CD8-positive, alpha-beta memory T cell (primary cell): ENCODE results near the gene PLA2G2D. TPM values are rescaled to one million over a fixed set of nuclear protein-coding genes. Genes with fewer than 3 reads are reported as not detected.

Source experiments
- CTCF ChIA-PET: fragments of 350-600 bp; sonication (Branson Sonifier 250); formaldehyde crosslinking; loops from one replicate; lab custom pipeline; 2021; ENCODE audit warnings: antibody characterized with exemption; lab: Charles Lee
- POLR2A ChIA-PET: fragments of 350-600 bp; sonication (Branson Sonifier 250); formaldehyde crosslinking; loops from one replicate; lab custom pipeline; 2021; ENCODE audit warnings: antibody characterized with exemption; lab: Charles Lee
- DNase-seq, 5 donors: peaks; one replicate each; pipeline versions ENCODE4 v3.0.0 to v3.0.0-alpha.2; 2020 to 2022; ENCODE audit warnings: mixed read lengths in 1 of 5
- H3K27ac ChIP-seq: one replicate; pipeline ENCODE4 v1.7.0; 2013; ENCODE audit warnings: low read depth, mild to moderate bottlenecking, low read length, moderate library complexity
- H3K27me3 ChIP-seq: 2 replicates; pipeline ENCODE4 v1.7.0; 2013; ENCODE audit warnings: low read length, mild to moderate bottlenecking; ENCODE audit not compliant: insufficient read depth, poor library complexity, severe bottlenecking
- H3K36me3 ChIP-seq: 2 replicates; pipeline ENCODE4 v1.7.0; 2013; ENCODE audit warnings: mild to moderate bottlenecking, low read length, moderate library complexity; ENCODE audit not compliant: insufficient read depth
- H3K4me1 ChIP-seq: 2 replicates; pipeline ENCODE4 v1.7.0; 2013; ENCODE audit warnings: mild to moderate bottlenecking, low read length, moderate library complexity; ENCODE audit not compliant: insufficient read depth
- H3K4me3 ChIP-seq: 2 replicates; pipeline ENCODE4 v1.7.0; 2013; ENCODE audit warnings: mild to moderate bottlenecking, low read length
- H3K9me3 ChIP-seq: 2 replicates; pipeline ENCODE4 v1.7.0; 2013; ENCODE audit warnings: mild to moderate bottlenecking, low read length
- H3K27ac Mint-ChIP-seq, 8 donors: one replicate each; pipeline ENCODE4 v1.8.0; 2020 to 2021; ENCODE audit warnings: mixed read lengths in 8 of 8, mild to moderate bottlenecking in 6 of 8, inconsistent platforms in 3 of 8, moderate library complexity in 3 of 8
- H3K27me3 Mint-ChIP-seq, 2 donors: one replicate each; pipeline ENCODE4 v1.8.0; 2020 to 2021; ENCODE audit warnings: mixed read lengths in 2 of 2, mild to moderate bottlenecking in 1 of 2, moderate library complexity in 1 of 2
- H3K36me3 Mint-ChIP-seq, 3 donors: one replicate each; pipeline ENCODE4 v1.8.0; 2020 to 2021; ENCODE audit warnings: mixed read lengths in 3 of 3, inconsistent platforms in 1 of 3, mild to moderate bottlenecking in 1 of 3
- H3K4me1 Mint-ChIP-seq, 3 donors: one replicate each; pipeline ENCODE4 v1.8.0; 2020 to 2021; ENCODE audit warnings: mixed read lengths in 3 of 3, inconsistent platforms in 1 of 3, mild to moderate bottlenecking in 1 of 3
- H3K4me3 Mint-ChIP-seq, 7 donors: one replicate each; pipeline ENCODE4 v1.8.0; 2020 to 2021; ENCODE audit warnings: mixed read lengths in 7 of 7, mild to moderate bottlenecking in 6 of 7, moderate library complexity in 4 of 7, inconsistent platforms in 2 of 7
- H3K9me3 Mint-ChIP-seq, 5 donors: one replicate each; pipeline ENCODE4 v1.8.0; 2020 to 2022; ENCODE audit warnings: mixed read lengths in 5 of 5, mild to moderate bottlenecking in 3 of 5, moderate library complexity in 2 of 5, inconsistent platforms in 1 of 5
- polyA plus RNA-seq: library from polyadenylated mRNA; unstranded; fragments of 300-500 nt; fragmentation: Illumina TruSeq; gene quantifications from one replicate; pipeline ENCODE4 v1.2.3, GENCODE V29; 2021
- total RNA-seq, 2 experiments: library from RNA; stranded (reverse); gene quantifications; one replicate each; pipeline ENCODE4 v1.2.3, GENCODE V29; 2021

PLA2G2D gene
- total and polyA plus RNA-seq, 3 experiments from 2014 or later = not detected

DNA sequence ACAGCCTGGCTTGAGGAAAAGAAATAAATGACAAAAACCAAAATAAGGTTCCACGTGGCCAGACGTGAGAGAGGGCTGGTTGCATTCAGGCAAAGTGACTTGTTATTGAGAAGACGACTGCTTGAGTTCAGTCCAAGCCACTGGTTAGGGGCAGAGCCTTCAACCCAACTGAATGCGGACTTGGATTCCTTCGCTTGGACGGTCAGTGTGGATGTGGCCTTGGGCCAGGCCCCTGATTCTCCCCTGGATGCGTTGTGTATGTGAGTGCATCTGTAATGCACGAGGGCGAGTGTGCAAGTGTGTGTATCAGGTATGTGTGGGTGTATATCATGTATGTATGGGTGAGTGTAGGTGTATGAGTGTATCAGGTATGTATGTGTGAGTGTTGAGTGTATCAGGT is 21.7 kb upstream of the PLA2G2D start:
- H3K4me3 ChIP-seq = no peak overlapping the region
- peak in 1 of 5 donors; percentile 8 for DNase-seq
- H3K4me1 ChIP-seq = no peaks in the 10 kb centered on the region
- Mint-ChIP-seq H3K27ac (peak overlapping the region in 1 of 8 donors; percentile 61), H3K9me3 (no peaks in the 10 kb centered on the region), H3K27me3 (peaks cover 4 to 27% of the 10 kb centered on the region in 2 donors), H3K4me3 (no peak overlapping the region), H3K4me1 (no peaks in the 10 kb centered on the region), H3K36me3 (no peaks in the 10 kb centered on the region)
- no peaks in the 10 kb centered on the region for H3K9me3 ChIP-seq
- ChIA-PET POLR2A (no interaction called here), CTCF (no interaction called here)
- H3K27me3 ChIP-seq = no peaks in the 10 kb centered on the region
- H3K36me3 ChIP-seq = no peaks in the 10 kb centered on the region
- H3K27ac ChIP-seq = no peak overlapping the region

- H3K27me3 ChIP-seq = no peaks in the 10 kb centered on the region
- no peak overlapping the region for H3K4me3 ChIP-seq
- Mint-ChIP-seq H3K4me1 (no peaks in the 10 kb centered on the region), H3K4me3 (no peak overlapping the region), H3K9me3 (no peaks in the 10 kb centered on the region), H3K27me3 (peaks cover 4 to 31% of the 10 kb centered on the region in 2 donors), H3K27ac (no peak overlapping the region), H3K36me3 (no peaks in the 10 kb centered on the region)
- ChIA-PET POLR2A (no interaction called here), CTCF (no interaction called here)
- H3K27ac ChIP-seq = no peak overlapping the region
- H3K36me3 ChIP-seq = no peaks in the 10 kb centered on the region
- peak in 1 of 5 donors; percentile 26 for DNase-seq
- H3K4me1 ChIP-seq = no peaks in the 10 kb centered on the region
- H3K9me3 ChIP-seq = no peaks in the 10 kb centered on the region
Observed at GRCh38 chr1:20139776-20140612, 20.7 kb upstream of the PLA2G2D start.

DNA sequence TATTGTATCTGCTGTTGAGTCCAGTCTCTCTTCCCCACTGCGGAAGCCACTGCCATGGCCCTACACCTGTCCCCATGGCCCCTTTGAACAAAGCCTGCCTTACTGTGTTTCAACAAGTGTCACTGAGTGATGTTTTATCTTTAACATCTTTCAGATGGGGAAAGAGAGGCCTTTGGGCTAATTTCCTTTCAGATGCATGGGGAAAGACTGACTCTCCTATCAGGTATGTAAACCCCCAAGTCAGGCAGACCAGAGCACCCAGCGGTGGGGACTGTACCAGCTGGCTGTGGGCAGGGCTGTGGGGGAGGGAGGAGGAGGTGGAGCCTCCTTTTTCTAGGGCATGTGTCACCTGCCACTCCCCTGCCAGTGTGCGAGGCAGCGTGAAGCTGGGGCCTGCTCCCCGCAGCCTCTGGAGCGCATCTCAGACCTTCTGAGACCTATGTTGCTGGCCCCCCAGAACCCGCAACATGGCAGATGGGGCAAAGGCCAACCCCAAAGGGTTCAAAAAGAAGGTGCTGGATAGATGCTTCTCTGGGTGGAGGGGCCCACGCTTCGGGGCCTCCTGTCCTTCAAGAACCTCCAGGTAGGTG is 19.7 kb upstream of the PLA2G2D start, which contains the start of gene PLA2G2F:
TSS of gene PLA2G2F (plus strand) at position 363 of the 590 bp plus-strand sequence. CDS start at position 468, 105 bp downstream.
- Histone ChIP-seq H3K27ac (no peak within 1 kb of the TSS), H3K9me3 (no peaks in the 10 kb centered on the region), H3K4me1 (no peaks in the 10 kb centered on the region), H3K4me3 (no peak within 1 kb of the TSS), H3K27me3 (no peaks in the 10 kb centered on the region), H3K36me3 (no peaks in the 10 kb centered on the region)
- H3K4me3 Mint-ChIP-seq = no peak within 1 kb of the TSS
- H3K4me1 Mint-ChIP-seq = no peaks in the 10 kb centered on the region
- CTCF ChIA-PET = no interaction called here
- no peaks in the 10 kb centered on the region for H3K9me3 Mint-ChIP-seq
- H3K36me3 Mint-ChIP-seq = no peaks in the 10 kb centered on the region
- DNase-seq = peak in 1 of 5 donors; percentile 12
- peaks cover 4 to 32% of the 10 kb centered on the region in 2 donors for H3K27me3 Mint-ChIP-seq
- POLR2A ChIA-PET = no interaction called here
- H3K27ac Mint-ChIP-seq = no peak within 1 kb of the TSS

- peaks cover 3 to 34% of the 10 kb centered on the region in 2 donors for H3K27me3 Mint-ChIP-seq
- CTCF ChIA-PET = no interaction called here
- H3K4me1 Mint-ChIP-seq = no peaks in the 10 kb centered on the region
Observed at GRCh38 chr1:20138346-20138745, 19.0 kb upstream of the PLA2G2D start.

DNA sequence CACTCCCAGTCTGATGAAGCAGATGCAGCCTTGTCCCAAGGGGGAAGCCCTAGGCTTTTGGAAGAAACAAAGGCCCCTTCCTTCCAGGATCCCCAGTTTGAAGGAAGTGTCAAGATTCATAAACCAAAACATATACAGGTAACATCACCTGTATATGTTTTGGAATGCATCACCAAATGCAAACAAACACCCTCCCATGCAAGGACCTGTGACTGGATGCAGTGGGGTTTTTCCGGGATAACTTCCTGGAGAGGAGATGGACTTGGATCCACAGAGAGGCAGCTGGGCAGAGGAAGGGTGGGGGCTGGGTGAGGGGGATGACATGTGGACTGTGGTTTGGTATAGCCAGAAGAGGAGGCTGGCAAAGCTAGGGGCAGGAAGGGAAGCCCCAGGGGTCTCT is 18.3 kb upstream of the PLA2G2D start:
- CTCF ChIA-PET = no interaction called here
- H3K9me3 ChIP-seq = no peaks in the 10 kb centered on the region
- H3K27me3 ChIP-seq = no peaks in the 10 kb centered on the region
- no peaks in the 10 kb centered on the region for H3K36me3 Mint-ChIP-seq
- no peaks in the 10 kb centered on the region for H3K4me1 Mint-ChIP-seq
- H3K4me3 Mint-ChIP-seq = no peak overlapping the region
- no peak overlapping the region for H3K27ac Mint-ChIP-seq
- H3K36me3 ChIP-seq = no peaks in the 10 kb centered on the region
- no peaks in the 10 kb centered on the region for H3K9me3 Mint-ChIP-seq
- no peak for DNase-seq
- POLR2A ChIA-PET = no interaction called here
- peaks cover 3 to 34% of the 10 kb centered on the region in 2 donors for H3K27me3 Mint-ChIP-seq
- H3K27ac ChIP-seq = no peak overlapping the region
- no peak overlapping the region for H3K4me3 ChIP-seq
- no peaks in the 10 kb centered on the region for H3K4me1 ChIP-seq

More at GRCh38 chr1:20138346-20138745, 19.0 kb upstream of the PLA2G2D start:
- Histone ChIP-seq H3K27me3 (no peaks in the 10 kb centered on the region), H3K27ac (no peak overlapping the region), H3K36me3 (no peaks in the 10 kb centered on the region), H3K9me3 (no peaks in the 10 kb centered on the region), H3K4me3 (no peak overlapping the region), H3K4me1 (no peaks in the 10 kb centered on the region)
- POLR2A ChIA-PET = no interaction called here
- Mint-ChIP-seq H3K27ac (no peak overlapping the region), H3K4me3 (no peak overlapping the region), H3K9me3 (no peaks in the 10 kb centered on the region), H3K36me3 (no peaks in the 10 kb centered on the region)
- DNase-seq = no peak

GRCh38 chr1:20137055-20137454 is 17.7 kb upstream of the PLA2G2D start:
- Histone ChIP-seq H3K36me3 (no peaks in the 10 kb centered on the region), H3K4me3 (no peak overlapping the region), H3K27me3 (no peaks in the 10 kb centered on the region), H3K4me1 (no peaks in the 10 kb centered on the region), H3K9me3 (no peaks in the 10 kb centered on the region), H3K27ac (no peak overlapping the region)
- Mint-ChIP-seq H3K9me3 (no peaks in the 10 kb centered on the region), H3K36me3 (no peaks in the 10 kb centered on the region), H3K4me3 (no peak overlapping the region), H3K27me3 (peaks cover 3 to 37% of the 10 kb centered on the region in 2 donors), H3K4me1 (no peaks in the 10 kb centered on the region), H3K27ac (no peak overlapping the region)
- POLR2A ChIA-PET = no interaction called here
- CTCF ChIA-PET = no interaction called here
- DNase-seq = peak in 1 of 5 donors; percentile 28

DNA sequence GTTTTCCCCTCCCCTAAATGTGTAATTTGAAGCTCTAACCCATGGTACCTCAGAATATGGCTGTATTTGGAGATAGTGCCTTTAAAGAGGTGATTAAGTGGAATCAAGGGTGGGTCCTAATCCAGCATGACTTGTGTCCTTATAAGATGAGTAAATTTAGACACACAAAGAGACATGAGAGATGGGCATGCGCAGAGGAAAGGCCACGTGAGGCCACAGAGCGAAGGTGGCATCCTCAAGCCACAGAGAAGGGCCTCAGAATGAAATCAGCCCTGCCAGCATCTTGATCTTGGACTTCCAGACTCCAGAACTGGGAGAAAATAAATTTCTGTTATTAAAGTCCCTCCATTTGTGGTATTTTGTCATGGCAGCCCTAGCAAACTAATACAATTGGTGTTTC is 16.9 kb upstream of the PLA2G2D start:
- DNase-seq = no peak
- no peaks in the 10 kb centered on the region for H3K4me1 ChIP-seq
- Mint-ChIP-seq H3K27me3 (peaks cover 5 to 37% of the 10 kb centered on the region in 2 donors), H3K4me3 (no peak overlapping the region), H3K4me1 (no peaks in the 10 kb centered on the region), H3K27ac (no peak overlapping the region), H3K9me3 (peaks cover 0 to 2% (median 0%) of the 10 kb centered on the region in 5 donors), H3K36me3 (no peaks in the 10 kb centered on the region)
- ChIA-PET CTCF (no interaction called here), POLR2A (no interaction called here)
- H3K4me3 ChIP-seq = no peak overlapping the region
- H3K9me3 ChIP-seq = no peaks in the 10 kb centered on the region
- H3K27me3 ChIP-seq = no peaks in the 10 kb centered on the region
- H3K36me3 ChIP-seq = no peaks in the 10 kb centered on the region
- H3K27ac ChIP-seq = no peak overlapping the region

DNA sequence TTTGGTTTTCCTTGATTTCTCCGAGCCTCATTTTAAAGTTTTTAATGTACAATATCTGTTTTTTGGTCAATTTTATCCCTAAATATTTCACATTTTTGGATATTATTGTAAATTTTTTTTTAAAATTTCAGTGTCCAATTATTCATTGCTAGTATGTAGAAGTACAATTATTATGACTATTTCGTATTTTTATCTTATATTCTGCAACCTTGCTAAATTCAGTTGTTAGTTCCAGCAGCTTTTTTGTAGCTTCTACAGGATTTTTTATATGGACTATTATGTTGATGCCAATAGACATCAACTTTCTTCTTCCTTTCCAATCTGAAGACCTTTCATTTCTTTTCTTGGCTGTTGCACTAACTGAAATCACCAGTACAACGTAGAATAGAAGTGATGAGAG is 15.7 kb upstream of the PLA2G2D start:
- Mint-ChIP-seq H3K4me3 (no peak overlapping the region), H3K27ac (no peak overlapping the region), H3K9me3 (peaks cover 0 to 6% (median 0%) of the 10 kb centered on the region in 5 donors), H3K27me3 (peaks cover 5 to 28% of the 10 kb centered on the region in 2 donors), H3K36me3 (no peaks in the 10 kb centered on the region), H3K4me1 (no peaks in the 10 kb centered on the region)
- H3K4me3 ChIP-seq = no peak overlapping the region
- H3K9me3 ChIP-seq = no peaks in the 10 kb centered on the region
- ChIA-PET CTCF (no interaction called here), POLR2A (no interaction called here)
- no peak overlapping the region for H3K27ac ChIP-seq
- no peaks in the 10 kb centered on the region for H3K36me3 ChIP-seq
- H3K27me3 ChIP-seq = no peaks in the 10 kb centered on the region
- no peaks in the 10 kb centered on the region for H3K4me1 ChIP-seq
- no peak for DNase-seq
